AG08396 (cell line): Measurements from ENCODE around the gene SLC12A7.
"Not testable (repeated sequence)": the region's sequence is repeated elsewhere in the genome, so short reads cannot be mapped to it uniquely, and the experiment has no call there.

Experiments
- DNase-seq: peaks from one replicate; pipeline ENCODE4 v3.0.0; 2012; ENCODE audit warnings: low spot score, mixed read lengths

Gene SLC12A7

GRCh38 chr5:1034986-1035385, 76.9 kb downstream of the SLC12A7 start:
- DNase-seq = no peak

- DNase-seq = no peak
Measured at GRCh38 chr5:1034421-1034905, 77.4 kb downstream of the SLC12A7 start.

GRCh38 chr5:1033606-1034420, 78.0 kb downstream of the SLC12A7 start:
- no peak for DNase-seq

- no peak for DNase-seq
Measured at GRCh38 chr5:1033178-1033577, 78.7 kb downstream of the SLC12A7 start.

- DNase-seq = no peak
Measured at GRCh38 chr5:1032551-1033027, 79.3 kb downstream of the SLC12A7 start.

GRCh38 chr5:1032011-1032410, 79.9 kb downstream of the SLC12A7 start:
- no peak for DNase-seq

GRCh38 chr5:1031306-1031959, 80.4 kb downstream of the SLC12A7 start:
- DNase-seq = no peak

GRCh38 chr5:1030801-1031271, 81.0 kb downstream of the SLC12A7 start:
- no peak for DNase-seq

- no peak for DNase-seq
Measured at GRCh38 chr5:1029945-1030625, 81.8 kb downstream of the SLC12A7 start.

GRCh38 chr5:1029282-1029944, 82.5 kb downstream of the SLC12A7 start:
- DNase-seq = no peak

GRCh38 chr5:1028481-1029281, 83.2 kb downstream of the SLC12A7 start:
- no peak for DNase-seq

- no peak for DNase-seq
Measured at GRCh38 chr5:1027631-1028441, 84.0 kb downstream of the SLC12A7 start.

- no peak for DNase-seq
Measured at GRCh38 chr5:1026700-1027621, 84.9 kb downstream of the SLC12A7 start.

GRCh38 chr5:1021969-1022336, 89.9 kb downstream of the SLC12A7 start:
- DNase-seq = not testable (repeated sequence)

GRCh38 chr5:1021136-1021968, 90.5 kb downstream of the SLC12A7 start:
- no peak for DNase-seq

GRCh38 chr5:1020452-1020961, 91.4 kb downstream of the SLC12A7 start:
- no peak for DNase-seq

GRCh38 chr5:1019001-1019905, 92.6 kb downstream of the SLC12A7 start:
- no peak for DNase-seq
